HT1080 (cell line): ENCODE data around the gene RNF175. TPM values are rescaled to one million over a fixed set of nuclear protein-coding genes. Genes with fewer than 3 reads are reported as not detected.
A peak's percentile ranks its signal among the peaks of the same experiment; 100 is the strongest.

Experiments used
- DNase-seq: peaks from one replicate; pipeline ENCODE4 v3.0.0-alpha.2; 2015; ENCODE audit warnings: low read depth
- total RNA-seq: library from RNA; depleted of rRNA; stranded (reverse); fragments of >200 nt; shearing (Covaris generic); gene quantifications from 2 replicates; pipeline ENCODE4 v1.2.3, GENCODE V29; 2014

Gene RNF175
- total RNA-seq, 1 experiment from 2014 or later = not detected

DNA sequence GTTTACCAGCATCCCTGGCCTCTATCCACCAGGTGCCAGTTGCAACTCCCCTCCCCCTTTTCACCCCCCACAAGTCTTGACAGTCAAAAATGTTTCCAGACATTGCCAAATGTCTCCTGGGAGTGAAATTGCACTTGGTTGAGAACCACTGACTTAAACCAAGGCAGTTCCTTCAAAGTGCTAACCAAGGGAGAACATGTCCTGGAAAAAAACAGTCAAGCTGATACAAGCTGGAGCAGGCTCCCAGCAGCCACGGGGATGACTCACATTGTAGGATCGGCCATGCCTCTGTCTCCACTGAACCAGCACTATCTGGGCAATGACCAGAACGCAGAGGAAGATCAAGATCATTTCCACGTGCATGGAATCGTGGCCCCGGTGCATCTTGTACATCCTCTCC lies 11.4 kb downstream of the RNF175 start:
- peak; percentile 70 for DNase-seq

DNA sequence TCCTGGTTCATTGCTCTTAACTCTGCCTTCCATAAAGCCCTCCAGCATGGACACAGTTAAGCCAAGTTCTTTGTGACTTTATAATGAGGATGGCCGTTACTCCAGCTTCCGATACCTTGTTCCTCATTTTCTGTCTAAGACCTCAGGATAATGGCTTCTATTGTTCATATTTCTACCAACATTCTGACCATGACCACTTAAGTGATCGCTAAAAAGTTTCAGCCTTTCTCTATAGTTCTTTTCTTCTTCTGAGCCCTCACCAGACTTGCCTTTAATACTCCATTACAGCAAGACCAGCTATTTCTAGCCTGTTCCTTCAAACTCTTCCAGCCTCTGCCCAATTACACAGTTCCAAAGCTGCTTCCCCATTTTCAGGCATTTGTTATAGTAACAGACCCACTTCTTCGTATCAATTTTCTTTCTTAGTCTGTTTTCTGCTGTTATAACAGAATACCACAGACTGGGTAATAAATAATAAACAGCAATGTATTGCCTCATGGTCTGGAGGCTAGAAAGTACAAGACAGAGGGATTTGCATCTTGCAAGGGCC lies 12.3 kb downstream of the RNF175 start:
- no peak for DNase-seq

DNA sequence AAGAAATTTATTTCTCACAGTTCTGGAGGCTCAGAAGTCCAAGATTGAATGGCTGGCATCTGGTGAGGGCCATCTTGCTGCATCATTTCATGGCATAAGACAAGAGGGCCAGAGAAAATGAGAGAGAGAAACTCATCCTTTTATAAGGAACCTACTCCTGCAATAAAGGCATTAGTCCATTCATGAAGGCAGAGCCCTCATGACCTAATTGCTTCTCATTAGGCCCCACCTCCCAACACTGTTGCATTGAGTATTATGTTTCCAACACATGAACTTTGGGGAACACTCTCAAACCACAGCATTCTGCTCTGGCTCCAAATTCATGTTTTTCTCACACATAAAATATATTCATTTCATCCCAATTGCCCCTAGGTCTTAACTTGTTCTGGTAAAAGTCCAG lies 14.2 kb downstream of the RNF175 start:
- DNase-seq = no peak

DNA sequence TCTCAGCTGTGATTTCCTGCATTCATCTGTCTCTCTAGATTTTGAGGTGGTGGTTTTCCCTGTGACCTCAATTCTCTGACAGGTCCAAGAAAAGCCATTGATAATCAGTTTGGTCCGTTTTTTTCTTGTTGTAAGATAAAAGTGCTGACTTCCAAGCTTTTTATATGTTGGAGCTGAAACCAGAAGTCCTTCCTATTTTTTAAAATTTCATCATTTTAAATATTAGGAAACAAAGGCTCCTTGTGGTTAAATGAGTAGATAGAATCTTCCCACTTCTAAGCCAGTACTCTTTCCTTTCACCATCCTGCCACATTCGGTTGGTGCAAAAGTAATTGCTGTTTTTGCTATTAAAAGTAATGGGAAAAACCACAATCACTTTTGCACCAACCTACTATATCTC lies 18.3 kb downstream of the RNF175 start:
- no peak for DNase-seq

DNA sequence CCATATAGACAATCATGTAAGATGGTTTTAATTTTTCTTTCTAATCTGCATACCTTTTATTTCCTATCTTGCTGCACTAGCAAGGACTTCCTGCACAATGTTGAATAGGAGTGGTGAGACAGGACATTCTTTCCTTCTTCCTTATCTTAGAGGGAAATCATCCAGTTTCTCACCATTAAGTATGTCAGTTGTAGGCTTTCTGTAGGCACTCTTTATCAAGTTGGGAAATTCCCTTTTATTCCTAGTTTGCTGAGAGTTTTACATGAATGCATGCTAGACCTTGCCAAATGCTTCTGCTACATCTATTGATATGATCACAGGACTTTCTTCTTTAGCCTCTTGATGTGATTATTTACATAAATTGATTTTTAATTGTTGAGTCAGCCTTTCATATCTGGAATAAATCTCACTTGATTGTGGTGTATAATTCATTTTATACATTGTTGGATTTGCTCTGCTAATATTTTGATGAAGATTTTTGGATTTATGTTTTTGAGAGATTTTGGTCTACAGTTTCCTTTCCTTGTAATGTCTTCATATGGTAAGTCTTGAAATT lies 23.8 kb downstream of the RNF175 start:
- DNase-seq = no peak

DNA sequence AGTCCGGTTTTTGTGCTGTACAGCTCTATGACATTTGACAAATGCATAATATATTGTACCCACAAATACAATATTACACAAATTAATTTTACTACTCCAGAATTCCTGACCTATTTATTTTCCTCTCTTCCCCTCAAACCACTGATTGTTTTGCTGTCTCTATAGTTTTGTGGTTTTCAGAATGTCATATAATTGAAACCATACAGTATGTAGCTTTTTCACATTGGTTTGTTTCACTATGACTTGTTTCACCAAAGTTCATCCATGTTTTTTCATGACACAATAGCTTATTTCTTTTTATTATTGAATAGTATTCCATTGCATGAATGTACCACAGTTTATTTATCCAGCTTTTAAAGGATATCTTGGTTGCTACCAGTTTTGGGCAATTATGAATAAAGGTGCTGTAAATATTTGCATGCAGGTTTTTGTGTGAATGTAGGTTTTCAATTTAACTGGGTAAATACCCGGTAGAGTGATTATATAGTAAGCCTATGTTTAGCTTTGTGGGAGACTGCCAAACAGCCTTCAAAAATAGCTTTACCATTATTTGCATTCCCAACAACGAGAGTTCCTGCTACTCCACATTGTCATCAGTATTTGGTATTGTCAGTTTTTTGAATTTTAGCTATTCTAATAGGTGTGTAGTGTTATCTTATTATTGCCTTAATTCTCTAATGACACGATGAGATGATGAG lies 25.9 kb downstream of the RNF175 start:
- DNase-seq = no peak

DNA sequence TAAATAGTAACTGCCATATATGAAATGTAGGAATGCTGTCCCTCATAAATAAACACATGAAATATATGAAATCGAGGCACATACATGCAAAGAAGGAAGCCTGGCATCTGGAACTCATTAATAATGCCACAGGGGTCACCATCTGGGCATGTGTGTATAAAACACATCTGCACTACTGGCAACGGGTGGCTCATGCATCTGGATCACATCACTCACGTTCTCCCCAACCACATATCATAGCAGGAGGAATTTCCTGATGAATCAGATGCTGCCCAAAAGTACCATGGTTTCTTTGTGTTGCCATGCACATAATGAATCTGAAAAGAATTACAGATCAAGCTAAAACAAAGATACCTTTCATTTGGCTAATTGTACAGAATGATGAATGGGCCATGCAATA lies 28.6 kb downstream of the RNF175 start:
- peak; percentile 89 for DNase-seq

DNA sequence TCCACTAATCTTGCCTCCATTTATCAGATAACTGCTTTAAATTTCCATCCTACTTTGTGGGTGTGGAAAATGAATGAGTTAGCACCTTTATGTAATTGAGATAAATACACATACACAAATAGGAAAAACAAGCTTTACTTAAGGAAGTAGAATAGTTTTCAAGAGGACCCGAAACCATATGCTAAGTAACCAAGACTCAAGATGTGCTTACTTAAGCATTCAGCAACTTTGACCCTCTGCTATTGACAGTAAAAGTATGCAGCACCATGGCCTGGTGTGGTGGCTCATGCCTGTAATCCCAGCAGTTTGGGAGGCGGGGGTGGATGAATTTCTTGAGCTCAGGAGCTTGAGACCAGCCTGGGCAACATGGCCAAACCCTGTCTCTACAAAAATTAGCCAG lies 29.9 kb downstream of the RNF175 start:
- no peak for DNase-seq

DNA sequence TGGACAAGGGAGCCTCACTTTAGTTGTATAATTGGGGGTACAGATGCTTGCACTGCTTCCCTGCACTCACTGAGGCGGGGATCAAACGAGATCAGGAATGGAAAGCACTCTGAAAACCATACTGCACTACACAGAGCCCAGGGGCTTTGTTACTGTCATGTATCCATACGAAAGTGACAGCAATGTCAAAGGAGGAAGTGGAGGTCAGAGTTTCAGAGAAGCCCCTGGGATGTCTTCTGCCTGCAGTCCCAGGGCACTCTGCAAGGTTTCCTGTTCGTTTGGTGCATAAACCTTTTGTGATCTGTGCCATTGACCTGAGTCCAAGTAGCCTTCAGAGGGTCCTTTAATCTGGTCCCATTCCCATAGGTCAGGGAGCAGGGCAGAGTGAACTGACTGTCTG lies 31.2 kb downstream of the RNF175 start:
- no peak for DNase-seq

DNA sequence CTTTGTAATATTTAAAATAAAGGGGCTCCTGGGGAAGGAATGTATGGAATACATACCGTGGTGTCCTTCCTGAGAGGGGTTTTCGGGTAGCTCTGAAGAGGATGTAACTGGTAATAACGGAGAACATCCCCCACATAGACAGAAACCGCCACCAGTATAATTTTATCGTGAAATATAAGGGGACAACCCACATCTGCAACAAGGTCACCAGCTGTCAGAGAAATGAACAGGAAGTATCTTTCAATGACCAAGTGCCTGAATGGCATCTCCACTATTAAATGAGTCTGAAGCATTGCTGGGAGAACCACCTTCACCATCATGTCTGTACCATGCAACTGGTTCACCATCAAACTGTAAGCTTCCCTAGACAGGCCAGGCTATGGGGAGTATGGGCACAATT lies 31.7 kb downstream of the RNF175 start:
- no peak for DNase-seq

DNA sequence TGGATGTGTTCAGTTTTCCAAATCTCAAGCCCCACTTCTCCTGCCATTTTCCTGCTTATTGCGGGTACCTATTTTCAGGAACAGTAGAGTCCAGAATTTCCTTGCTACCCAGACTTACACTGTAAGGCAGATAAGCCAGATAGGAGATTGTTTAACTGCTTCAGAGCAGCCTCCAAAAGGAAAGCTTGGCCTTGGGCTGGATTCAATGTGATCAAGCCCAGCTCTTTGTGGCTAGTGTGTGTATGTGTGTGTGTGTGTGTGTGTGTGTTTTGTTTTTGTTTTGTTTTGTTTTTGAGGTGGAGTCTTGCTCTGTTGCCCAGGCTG lies 34.0 kb downstream of the RNF175 start:
- DNase-seq = no peak

DNA sequence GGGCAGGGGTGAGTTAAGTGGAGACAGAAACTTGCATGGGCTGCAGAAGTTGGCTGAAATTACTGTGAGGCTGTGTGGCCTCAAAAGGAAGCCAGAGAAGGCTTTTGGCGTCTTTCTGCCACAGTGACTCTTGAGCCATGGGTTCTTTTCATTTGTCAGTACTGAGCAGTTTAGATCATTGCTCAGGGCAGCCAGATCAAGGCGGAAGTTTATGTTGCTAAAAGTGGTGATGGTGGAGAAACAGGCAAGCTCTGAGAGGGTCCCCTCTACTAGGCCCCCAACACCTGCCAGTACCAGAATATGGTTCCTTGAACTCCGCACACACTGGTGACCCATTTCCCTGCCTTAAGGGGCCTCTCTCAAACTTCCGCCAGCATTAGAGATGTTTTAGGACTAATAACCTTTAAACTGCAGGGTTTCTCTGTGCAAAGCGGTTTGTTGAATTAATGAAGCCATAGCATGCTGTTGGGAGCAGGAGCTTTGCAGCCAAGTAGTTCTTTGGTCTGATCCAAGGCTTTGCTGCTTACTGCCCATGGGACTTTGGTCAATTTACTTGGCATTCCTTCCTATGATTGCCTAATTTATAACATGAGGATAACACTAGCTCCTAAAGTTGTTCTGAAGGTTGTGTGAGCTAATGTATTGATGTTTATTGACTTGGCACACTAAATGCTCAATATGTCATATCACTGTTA lies 34.5 kb downstream of the RNF175 start:
- DNase-seq = no peak

DNA sequence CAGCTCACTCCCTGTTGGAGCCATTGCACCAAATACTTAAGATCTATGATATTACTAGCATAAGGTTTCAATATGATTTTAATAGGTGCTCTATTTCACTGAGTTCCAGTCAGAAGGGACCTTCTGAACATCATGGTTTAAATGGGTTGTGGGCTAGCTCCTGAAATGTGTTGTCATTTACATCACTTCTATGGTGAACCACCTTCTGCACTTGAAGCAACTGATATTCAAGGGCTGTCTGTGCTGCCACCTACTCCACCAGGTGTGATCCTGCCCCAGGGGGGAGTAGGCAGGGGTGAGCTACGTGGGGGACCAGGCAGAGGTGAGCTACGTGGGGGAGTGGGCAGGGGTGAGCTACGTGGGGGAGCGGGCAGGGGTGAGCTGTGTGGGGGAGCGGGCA lies 35.2 kb downstream of the RNF175 start:
- no peak for DNase-seq

DNA sequence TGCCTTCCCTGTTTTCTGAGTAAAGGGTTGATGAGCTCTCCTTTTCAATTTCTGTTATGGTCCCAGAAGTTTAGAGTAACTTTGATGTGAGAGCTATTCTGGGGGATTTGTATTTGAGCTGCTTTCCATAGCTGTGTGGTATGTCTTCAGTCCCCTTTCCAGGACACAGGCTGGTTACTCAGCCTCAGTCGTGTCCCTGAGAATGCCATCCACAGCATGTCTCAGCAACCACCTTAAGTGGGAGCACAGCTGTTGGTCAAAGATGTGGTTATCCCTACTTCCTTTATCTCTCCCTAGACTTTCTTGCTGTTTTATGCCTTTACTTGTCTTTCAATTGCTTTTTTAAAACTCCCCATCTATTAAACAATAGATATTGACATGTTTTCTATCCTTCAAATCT lies 37.8 kb downstream of the RNF175 start:
- no peak for DNase-seq

DNA sequence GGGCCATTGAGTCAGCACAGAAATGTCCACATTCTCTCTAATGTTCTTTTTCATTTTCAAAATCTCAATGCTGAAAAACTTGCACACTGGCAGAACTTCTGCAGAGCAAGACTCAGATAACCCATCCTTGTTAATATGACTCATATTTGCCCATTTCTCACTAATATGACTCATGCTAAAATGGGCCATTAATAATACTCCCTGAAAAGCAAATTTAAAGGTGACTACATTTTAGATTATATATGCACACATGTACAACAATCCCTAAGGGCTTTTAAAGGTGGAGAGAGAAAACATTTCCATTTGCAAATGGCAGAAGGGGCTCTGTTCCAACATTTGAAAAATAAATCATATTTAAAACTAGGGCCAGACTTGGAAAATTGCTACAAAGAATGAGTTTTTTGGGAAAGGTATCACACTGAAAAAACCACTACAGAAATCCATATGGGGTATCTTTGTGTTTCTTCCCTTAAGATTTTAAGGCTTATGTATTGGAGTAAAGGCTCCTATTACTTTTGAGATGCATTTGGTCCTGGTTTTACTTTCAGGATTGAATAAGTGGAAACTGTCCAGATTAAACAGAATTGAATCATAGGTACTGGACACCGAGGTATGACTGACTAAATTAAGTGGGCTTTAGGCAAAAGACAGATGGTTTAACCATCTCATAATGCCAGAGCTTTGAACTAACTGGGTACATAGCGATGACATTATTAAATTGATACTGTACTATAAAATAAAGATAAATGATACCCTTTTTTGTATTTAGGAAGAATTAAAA lies 45.8 kb downstream of the RNF175 start:
- DNase-seq = peak; percentile 7

DNA sequence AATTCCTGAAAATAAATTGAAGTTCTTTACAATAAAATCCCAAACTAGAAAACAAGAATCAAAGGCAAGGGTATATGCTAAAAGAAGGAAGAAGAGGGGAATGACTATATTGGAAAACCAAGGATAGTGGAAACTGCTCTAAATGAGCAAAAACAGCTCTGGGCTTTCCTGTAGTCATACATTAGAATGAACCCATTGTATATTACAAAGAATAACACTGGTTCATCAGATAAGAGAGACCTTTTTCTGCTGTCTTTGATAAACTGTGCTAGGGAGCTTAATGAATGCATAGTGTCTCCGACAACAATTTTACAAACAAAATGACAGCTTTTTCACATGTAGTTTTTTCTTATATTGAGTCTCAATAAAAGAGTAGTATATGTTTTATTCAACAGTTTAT lies 49.1 kb downstream of the RNF175 start:
- DNase-seq = no peak

DNA sequence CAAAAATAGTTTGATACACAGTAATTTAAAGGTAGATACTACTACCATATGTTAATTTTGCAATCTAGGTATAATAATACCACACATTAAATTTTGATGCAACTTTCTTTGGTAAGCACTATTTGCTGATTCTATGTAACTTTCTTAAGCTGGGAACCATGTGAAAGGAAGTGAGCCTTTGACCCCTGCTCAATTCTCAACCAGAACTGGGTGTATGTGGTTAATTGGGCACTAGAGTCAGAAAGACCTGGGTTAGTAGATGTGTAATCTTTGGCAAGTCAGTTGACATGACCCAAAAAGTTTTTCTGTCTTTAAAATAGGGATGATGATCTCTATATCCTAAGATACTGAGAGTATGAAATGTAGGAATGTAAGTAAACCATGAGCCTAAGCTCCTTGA lies 53.3 kb downstream of the RNF175 start:
- no peak for DNase-seq

DNA sequence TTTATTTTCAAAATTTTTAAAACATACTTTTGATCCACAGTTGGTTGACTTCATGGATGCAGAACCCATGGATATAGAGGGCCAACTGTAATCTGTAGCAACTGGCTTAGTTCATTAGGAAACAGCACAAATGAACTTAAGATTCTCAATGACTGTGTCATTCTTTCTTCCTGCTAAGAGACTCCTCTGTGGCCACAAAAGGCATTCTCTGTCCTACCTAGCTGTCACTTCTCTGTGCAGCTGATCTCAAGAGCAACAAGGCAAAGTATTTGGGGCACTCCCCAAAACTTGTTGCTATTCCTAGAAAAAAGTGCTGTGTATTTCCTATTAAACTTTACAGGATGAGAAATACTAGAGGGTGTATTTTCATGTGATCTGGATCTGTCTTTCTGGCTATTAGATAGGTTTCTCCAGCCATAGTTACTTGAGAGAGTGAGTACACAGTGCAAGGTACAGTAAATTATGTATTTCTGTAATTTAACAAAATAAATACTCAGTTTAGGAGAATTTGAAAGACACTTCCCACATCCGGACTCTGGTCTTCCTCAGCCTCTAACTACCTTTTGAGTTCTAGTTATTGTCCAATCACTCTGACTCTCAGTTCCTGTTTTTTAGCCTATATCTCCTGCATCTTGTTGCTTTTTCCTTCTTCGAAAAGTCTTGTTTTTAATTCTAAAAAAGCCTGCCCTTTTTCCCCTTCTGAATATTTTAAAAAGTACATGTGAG lies 53.9 kb downstream of the RNF175 start:
- no peak for DNase-seq

DNA sequence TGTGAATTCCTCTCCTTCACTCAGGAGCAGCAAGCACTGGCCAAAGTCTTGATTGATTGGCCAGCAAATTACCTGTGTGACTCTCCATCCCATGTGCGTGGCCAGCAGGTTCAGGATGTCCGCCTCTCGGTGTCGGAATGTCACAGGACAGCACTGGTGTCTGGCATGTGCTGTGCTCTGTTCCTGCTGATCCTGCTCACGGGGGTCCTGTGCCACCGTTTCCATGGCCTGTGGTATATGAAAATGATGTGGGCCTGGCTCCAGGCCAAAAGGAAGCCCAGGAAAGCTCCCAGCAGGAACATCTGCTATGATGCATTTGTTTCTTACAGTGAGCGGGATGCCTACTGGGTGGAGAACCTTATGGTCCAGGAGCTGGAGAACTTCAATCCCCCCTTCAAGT lies 55.3 kb downstream of the RNF175 start:
- no peak for DNase-seq

DNA sequence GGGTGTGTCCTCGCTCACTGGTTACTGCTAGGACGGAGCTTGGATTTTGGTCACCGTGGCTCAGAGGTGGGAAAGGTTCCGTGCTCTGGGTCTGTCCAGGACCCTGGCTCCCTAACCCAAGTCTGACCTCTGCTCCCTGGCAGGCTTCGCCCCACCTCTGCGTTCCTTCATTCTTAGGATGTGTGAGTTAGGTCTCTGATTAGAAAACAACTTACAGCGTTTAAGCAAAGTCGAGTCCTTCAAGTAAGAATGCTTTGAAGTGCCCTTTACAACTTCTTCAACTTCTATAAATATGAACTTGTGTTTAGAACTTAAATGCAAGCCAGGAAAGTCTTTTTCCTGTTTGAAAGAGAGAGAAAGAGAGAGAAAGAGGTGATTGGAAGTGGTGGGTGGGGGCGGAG lies 74.9 kb downstream of the RNF175 start:
- no peak for DNase-seq

DNA sequence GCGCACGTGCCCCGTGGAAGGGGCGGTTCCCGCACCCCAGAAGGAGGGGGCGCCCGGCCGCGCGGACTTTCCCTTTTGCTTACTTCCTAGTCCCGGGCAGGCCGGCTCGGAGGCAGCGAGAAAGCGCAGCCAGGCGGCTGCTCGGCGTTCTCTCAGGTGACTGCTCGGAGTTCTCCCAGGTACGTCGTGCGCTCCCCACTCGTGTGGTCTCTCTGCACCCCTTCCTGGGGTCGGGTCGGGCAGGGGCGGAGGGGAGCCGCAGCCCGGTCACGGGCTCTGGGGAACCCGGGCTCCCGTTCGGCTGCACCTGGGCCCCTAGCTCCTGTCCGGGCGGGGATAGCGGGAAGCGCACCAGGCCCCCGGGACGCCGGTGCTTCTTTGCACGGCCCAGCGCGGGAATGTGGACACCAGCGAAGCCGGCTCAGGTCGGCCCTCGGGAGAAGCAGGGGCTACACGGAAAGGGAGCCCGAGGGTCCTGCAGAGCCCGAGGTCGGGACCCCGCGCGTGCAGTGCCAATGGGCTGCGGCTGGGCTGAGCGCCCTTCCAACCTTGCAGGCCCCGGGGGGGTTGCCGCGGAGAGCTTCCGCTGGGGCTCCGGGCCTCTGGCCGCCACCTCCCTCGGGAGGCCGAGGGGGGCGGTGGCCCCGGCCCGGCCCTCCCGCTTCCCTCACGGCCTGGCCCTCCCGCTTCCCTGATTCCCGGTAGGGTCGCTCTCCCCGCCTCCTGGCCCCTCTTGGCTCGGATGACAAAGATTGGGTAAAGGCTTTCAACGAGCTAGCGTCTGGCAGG lies 75.4 kb downstream of the RNF175 start, which contains the start of gene TLR2:
TSS of gene TLR2 (plus strand) at position 99 of the 789 bp plus-strand sequence. CDS start 18,628 bp downstream, outside the sequence.
- DNase-seq = no peak
